Activated naive CD4-positive, alpha-beta T cell (primary cell): ENCODE results near the gene KIRREL1.

ENCODE experiments used
- DNase-seq, 4 experiments: peaks; one replicate each; lab custom pipeline; 2025; lab: John Stamatoyannopoulos, UW

The KIRREL1 gene

DNA sequence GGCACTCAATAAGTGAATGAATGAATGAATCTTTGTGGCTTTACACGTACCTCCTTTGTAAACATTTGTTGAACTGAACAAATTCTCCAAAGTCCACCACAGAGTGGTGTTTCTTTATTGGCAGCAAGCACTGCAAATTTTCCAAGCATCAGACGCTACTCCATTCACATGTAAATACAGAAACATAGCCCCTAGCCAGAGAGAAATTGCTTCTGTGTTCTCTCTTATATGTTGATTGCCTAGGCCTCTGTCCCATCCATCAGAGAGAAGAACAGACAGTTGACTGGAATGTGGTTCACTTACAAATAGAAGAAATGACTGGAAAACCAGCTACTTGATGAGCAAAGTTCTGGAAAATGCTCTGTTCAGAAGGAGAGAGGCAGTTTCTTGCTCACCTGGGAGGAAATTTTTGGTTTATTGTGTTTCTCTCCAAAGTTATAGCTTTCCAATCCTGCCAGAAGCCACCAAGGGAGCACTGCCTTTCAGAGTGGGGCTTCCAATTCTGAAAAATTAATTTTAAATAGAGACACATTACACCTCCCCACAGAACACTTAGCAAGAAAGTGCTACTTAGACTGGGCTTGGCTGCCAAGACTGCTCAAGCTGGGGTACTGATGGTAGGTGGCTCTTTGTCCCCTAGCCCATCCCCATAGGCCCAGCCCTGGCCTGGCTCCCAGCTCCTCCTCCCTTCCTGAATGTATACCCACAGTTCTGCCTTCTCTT is 18.1 kb upstream of the KIRREL1 start:
- DNase-seq = no peak

DNA sequence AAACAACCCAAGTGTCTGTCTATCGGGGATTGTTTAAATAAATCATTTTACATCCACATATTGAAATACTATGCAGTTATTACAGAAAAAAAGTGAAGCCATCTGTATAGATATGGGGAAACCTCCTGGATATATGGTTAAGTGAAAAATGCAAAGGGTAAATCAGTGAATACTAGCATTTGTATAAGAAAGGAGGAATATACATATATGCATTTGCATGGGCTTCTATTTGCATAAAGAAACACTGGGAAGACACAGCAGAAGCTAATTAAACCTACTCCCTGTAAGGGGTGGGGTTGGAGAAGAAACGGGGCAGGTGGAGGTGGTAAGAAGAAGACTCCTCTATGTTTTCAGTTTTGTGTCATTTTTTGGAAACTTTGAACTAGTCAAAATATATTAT is 16.6 kb upstream of the KIRREL1 start:
- no peak for DNase-seq

DNA sequence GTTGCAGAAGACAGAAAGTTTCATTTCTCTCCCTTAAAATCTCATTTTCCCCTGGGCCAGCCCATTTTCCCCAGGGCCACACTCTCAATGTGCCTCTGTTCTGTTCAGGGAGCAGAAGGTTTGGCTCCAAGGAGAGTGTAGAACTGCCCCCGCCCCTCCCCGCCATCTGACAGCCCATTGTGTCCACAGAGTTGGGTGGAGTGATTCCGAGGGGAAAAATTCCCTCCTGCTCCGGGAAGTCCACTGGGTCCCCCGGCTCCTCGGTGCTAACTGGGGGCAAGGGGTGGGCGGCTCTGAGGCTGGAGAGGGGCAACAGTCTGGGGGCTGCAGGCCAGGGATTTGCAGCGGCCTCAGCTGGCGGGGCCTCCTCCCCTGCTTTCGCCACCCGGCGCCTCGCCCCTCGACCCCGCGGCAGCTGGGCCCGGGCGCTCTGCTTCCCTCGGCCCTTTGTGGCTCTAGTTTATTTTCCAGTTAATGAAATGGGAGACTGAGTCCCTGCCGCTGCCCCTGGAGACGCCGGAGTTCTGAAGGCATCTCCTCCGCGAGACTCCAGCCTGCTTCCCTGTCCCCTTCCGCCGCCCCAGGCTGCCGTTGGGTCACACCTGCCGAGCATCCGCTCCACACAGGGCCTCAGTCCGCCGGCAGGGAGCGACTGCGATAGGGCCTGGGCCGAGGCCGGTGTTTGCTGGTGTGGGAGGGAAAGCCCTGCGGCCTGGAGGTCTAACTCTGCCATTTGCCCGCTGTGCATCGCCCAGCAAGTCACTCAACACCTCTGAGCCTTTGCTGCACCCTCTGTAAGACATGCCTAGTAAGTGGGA is 14.7 kb upstream of the KIRREL1 start:
- no peak for DNase-seq

DNA sequence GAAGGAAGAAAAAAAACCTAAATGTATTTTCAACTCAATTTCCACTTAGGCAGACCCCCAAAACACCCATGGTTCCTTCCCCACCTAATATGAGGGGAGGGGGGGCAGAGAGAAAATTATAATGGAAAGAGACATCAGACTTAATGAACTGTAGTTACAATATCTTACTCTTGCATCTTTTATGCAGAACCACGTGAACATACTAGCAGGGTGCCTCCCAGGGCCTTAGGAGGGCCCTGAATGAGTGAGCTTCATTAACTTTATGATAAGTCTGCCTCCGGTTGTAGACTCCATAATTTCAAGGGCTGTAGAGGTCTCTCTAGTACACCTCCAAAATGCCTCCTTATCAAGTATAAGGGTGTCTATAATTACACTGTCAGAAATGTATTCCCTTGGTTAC is 11.3 kb upstream of the KIRREL1 start:
- no peak for DNase-seq

DNA sequence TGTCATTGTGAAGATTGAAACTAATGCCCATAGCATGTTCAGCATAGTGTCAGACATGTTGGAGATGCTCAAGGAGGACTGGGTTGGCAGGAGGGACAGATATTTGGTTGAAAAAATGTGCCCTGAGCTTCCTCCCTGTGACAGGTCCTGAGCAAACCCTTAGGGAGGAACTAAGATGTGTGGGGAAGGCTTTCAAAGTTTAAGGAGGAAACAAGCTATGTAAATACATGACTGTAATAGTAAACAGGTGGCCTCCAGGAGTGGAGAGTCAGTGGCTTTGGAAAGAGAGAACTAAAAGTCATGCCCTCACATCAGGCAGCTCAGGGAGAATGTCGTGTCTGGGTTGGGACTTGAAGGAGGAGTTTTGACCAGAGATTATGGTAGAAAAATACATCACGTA is 9.7 kb upstream of the KIRREL1 start:
- no peak for DNase-seq

DNA sequence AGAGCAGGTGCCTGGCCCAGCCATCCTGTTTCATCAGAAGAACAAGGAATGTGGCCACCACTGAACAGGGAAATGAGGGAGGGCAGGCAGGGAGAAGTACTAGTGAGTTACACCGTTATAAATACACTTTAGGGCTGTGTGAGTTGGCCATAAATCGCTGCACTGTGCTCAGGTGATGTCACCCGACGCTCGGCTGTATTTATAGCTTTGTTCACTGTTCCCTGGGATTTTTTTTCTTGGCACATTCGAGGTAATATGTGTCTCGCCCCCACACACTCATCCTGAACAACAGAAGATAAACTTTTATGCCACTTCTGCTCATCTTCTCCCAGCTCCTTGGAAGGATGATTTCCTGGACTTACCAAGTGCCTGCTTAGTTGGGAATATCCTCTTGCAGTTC is 9.0 kb upstream of the KIRREL1 start:
- no peak for DNase-seq

DNA sequence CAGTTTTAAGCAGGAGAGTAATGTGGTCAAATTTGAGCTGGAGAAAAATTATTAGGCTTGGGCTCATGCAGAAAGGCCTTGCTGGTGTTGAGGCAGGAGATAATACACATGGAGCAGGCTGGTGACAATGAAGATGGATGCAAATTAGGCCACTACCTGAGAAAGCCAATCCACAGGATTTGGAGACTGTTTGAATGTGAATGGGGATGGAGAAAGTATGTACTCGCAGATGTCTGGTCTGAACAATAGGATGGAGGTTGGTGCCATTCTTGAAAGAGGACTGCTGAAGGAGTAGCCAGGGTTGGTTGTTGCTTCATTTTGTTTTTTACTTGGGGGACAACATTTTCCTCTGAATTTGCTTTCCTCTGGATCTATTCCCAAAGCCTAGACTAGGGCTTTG is 8.0 kb upstream of the KIRREL1 start:
- DNase-seq = no peak

DNA sequence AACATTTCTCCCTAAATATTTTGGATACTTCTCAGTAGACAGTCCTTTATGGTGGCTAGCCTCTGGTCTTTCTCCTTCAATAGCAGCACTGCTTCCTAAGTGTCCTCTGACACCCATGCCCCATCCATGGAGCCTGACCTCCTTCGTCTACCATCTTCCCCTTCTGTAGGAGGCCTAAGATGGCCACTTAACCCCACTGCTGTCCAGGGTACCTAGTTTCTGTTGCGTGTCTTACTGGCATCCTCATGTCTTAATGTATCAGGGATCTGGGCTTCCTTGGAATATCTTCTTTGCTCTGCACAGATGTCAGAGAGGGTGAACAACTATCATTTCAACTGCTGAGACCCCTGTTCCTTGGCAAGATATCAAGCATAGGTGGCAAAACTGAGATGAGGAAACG is 5.4 kb upstream of the KIRREL1 start:
- no peak for DNase-seq

GRCh38 chr1:157992031-157992832 is 1.2 kb upstream of the KIRREL1 start:
- peak in 3 of 4 experiments; percentile 2 to 13 (median 5) for DNase-seq

GRCh38 chr1:157992833-157993146 is 655 bp upstream of the KIRREL1 start:
- DNase-seq = no peak

- DNase-seq = no peak
These were observed 617 bp downstream of the KIRREL1 start for GRCh38 chr1:157993918-157994605.

- no peak for DNase-seq
These were observed 1.5 kb downstream of the KIRREL1 start for GRCh38 chr1:157994704-157995582.

DNA sequence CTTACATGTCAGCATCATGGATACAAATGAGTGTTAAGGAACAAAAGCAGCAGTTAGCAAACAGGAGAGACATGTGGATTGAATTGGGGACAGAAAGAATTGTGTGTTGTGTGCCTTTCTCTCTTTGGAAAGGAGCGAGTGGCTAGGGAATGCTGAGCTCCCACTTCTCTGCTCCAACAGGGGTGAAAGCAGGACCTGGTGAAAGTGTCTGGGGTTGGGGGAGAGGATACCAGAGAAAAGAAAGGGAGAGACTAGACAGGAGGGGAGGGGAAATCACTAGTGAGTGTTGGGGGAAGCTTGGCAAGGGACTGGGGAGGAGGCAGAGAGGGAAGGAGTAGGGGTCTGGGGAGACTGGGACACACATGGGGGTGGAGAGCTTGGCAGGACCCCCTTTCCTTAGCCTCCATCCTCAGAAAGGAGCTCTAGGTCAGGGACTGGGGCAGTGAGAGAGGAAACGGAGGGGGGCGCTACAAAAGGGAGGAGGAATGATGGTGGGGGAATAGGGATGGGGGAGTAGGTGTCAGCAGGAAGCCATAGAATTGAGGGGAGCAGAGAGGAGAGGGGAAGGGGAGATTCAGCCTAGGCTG is 2.2 kb downstream of the KIRREL1 start:
- DNase-seq = no peak

DNA sequence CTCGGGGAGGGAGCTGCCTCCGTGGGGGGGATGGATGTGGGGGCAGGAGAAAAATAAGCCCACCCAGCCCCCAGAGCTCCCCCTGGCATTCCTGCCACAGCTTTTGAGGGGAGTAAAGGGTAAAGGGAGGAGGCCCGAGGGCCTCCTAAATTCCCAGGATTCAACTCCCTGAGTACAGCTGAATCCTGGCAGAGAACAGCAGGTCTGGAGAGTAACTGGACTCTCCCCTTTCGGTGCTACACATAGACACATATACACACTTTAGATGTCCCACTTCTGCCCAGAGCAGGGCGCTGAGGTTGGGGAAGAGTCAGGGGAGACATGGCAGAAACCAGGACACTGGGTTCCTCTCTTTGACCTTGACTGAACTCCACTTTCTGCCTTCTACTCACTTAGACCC is 3.0 kb downstream of the KIRREL1 start:
- DNase-seq = no peak

DNA sequence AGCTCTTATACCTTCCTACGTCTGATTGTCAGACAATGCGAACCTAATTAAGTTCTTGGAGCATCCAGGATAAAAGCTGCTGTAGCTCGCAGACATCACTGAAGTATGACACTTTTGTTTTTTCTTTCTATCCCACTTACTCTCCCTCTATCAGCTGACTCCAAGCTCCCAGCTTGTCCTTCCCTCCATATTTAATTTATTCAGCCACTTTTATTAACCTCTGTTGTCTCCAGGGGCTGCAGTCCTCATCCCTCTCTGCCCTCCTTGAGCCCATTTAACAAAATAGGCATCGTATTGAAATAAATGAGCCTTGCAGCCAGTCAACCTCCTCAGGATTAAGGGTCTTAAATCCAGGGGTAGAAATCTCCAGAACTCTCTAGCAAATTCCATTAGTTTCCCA is 7.1 kb downstream of the KIRREL1 start:
- no peak for DNase-seq

GRCh38 chr1:158002022-158002630 is 8.7 kb downstream of the KIRREL1 start:
- DNase-seq = no peak

DNA sequence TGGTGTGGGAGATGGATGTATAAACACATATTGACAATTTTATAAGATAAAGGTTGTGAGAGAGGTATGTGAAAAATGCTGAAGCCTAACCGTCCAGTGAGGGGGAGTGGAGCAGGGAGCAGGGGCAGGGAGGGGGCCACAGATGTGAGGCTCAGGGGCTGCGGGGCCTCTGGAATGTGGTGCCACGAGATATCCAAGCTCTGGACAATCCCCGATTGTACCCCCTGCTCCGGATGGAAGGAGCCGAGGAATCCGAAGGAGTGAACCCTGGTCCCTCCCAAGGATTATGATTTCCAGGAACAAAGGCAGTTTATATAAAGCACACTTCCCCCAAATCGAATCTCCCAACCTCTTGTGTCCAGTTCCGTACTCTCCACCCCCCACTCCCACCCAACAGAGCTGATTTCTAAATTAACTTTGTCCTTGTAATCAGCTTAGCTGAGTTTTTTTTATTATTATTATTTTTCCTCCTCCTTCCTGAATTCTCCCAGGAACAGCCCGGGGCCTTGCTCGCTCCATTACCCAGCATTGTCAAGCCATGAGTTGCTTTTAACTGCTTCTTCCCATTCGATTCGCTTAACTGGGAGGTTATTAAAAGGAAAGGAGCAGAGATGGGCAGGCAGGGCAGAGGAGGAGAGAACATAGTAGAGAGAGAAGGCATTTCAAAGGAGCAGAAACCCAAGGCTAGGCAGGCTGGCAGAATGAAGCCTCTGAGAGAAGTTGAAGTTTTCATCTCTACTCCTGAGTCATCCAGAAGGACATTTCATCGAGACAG is 9.4 kb downstream of the KIRREL1 start:
- no peak for DNase-seq

DNA sequence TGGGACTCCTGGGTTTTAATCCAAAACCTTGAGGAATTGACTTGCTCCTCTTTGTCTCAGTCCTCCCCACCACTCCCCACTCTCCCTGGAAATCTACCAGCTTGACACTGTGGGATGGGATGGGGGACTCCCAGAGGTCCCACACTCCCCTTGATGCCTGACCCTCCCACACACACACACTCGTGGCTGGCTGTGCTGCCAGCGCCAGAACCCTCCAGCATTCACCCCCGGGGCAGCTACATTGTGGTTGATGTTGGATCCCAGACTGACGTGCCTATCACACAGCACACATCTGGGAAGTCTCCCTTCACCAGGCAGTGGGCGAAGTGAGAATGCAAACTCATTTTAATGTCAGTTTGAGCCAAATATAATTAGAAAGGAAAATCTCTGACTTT is 10.0 kb downstream of the KIRREL1 start:
- DNase-seq = no peak

DNA sequence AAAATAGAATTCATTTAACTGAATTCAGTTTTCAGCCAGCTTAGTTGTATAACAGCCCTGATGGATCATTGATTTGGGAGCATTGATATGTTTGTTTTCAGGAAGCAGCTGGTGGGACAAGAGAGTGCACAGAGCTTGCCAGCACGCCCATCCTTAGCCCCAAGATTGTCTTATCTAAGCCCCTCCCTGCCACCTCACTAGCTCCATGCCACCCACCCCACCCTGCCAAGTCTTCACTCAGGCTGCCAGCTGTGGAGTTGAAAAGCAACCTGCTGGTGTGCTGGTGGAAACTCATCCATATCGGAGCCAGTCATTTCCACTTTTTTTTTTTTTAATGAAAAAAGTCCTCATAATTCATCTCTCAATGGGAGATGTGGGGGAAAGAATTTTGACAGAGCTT is 11.8 kb downstream of the KIRREL1 start:
- DNase-seq = no peak

DNA sequence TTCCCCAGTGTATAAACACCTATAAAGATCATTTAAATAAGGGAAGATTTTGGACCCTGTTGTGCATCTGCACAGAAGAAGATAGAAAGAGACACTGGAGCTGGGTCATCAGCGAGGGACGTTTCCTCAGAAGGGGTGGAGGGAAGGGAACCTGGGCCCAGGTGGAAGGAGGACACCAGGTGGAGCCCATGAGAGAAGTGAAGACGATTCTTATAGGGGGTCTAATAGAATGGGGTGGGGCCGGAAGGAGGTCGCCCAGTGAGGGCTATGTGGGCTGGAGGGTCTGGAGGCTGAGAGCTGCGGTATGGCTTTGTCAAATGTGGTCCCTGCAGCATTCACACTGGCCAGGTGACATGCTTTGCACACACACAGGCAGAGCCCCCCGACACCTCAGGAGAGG is 13.7 kb downstream of the KIRREL1 start:
- no peak for DNase-seq
